OCI-LY3 (cell line): Measurements from ENCODE around the gene ROBO1.

Source experiments
- H2AFZ ChIP-seq: fragments of 200-600, 300-600 bp; shearing (Covaris generic); 2 replicates; pipeline ENCODE4 v1.6.0; 2014; ENCODE audit warnings: antibody characterized with exemption, low read depth, low read length
- H3K27ac ChIP-seq: fragments of 200-600, 300-600 bp; sonication (generic); 2 replicates; pipeline ENCODE4 v1.5.1; 2014; ENCODE audit warnings: mild to moderate bottlenecking, low read length, moderate library complexity, mixed read lengths
- H3K27me3 ChIP-seq: fragments of 200-600, 300-600 bp; sonication (generic); 2 replicates; pipeline ENCODE4 v1.6.1; 2014; ENCODE audit warnings: low read depth, low read length, mixed read lengths
- H3K36me3 ChIP-seq: fragments of 200-600, 300-600 bp; sonication (generic); replicated peaks from 2 replicates; pipeline ENCODE3; 2014; ENCODE audit warnings: low read depth, low read length, mixed read lengths
- H3K4me1 ChIP-seq: fragments of 300-600, 200-600 bp; sonication (generic); 2 replicates; pipeline ENCODE4 v1.6.1; 2014; ENCODE audit warnings: low read length, mixed read lengths
- H3K4me2 ChIP-seq: fragments of 200-600, 300-600 bp; sonication (generic); 2 replicates; pipeline ENCODE4 v1.6.1; 2014; ENCODE audit warnings: low read length, mixed read lengths
- H3K4me3 ChIP-seq: fragments of 300-600, 200-600 bp; sonication (generic); 2 replicates; pipeline ENCODE4 v1.5.1; 2014; ENCODE audit warnings: antibody characterized with exemption, mild to moderate bottlenecking, low read length, moderate library complexity
- H3K79me2 ChIP-seq: fragments of 300-600, 200-600 bp; shearing (Covaris generic); 2 replicates; pipeline ENCODE4 v1.6.1; 2014; ENCODE audit warnings: mild to moderate bottlenecking, low read length, mixed read lengths
- H3K9ac ChIP-seq: fragments of 300-600, 200-600 bp; shearing (Covaris generic); 2 replicates; pipeline ENCODE4 v1.6.0; 2014; ENCODE audit warnings: mild to moderate bottlenecking, low read length, moderate library complexity
- H3K9me3 ChIP-seq: fragments of 200-600, 300-600 bp; shearing (Covaris generic); 2 replicates; pipeline ENCODE4 v1.6.1; 2014; ENCODE audit warnings: low read length, mixed read lengths; ENCODE audit not compliant: insufficient read depth
- H4K20me1 ChIP-seq: fragments of 200-600, 300-600 bp; sonication (generic); 2 replicates; pipeline ENCODE4 v1.6.1; 2016; ENCODE audit warnings: low read length, mixed read lengths; ENCODE audit not compliant: insufficient read depth
- EZH2phosphoT487 ChIP-seq: fragments of 200-600 bp; shearing (Covaris generic); IDR thresholded peaks from 2 replicates; pipeline ENCODE4 v1.6.1; 2018; ENCODE audit warnings: antibody characterized with exemption, mixed run types, low read depth
- TF ChIP-seq, protein P1 (sequence below): fragments of 200-600, 300-600 bp; sonication (generic); IDR thresholded peaks from 2 replicates; pipeline ENCODE4 v1.5.1; 2014; ENCODE audit warnings: antibody characterized with exemption, low read length, low read depth

The ROBO1 gene

DNA sequence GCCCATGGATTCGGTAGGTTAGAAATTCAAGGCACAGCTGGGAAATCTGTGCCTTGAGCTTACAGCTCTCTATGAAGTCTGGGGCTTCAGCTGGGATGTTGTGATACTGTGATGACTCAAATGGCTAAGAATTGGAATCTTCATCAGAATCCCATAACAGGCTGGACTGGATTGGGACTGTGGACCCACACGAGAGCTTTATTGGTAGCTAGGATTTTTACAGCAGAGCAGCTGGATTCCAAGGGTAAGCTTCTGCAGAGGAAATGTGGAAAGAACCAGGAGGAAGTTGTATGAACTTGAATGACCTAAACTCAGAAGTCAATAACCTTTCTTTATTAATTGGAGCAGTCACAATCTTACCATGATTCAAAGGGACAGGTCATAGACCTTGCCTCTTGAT lies 1187.1 kb downstream of the ROBO1 start:
- Histone ChIP-seq H3K9ac (no peak overlapping the region), H3K9me3 (no peaks in the 10 kb centered on the region), H3K27ac (no peak overlapping the region), H3K4me1 (no peaks in the 10 kb centered on the region), H4K20me1 (no peaks in the 10 kb centered on the region), H3K36me3 (no peaks in the 10 kb centered on the region), H2AFZ (no peak overlapping the region), H3K27me3 (no peaks in the 10 kb centered on the region), H3K4me2 (no peak overlapping the region), H3K4me3 (no peak overlapping the region), H3K79me2 (no peaks in the 10 kb centered on the region)
- TF ChIP-seq, protein P1, sequence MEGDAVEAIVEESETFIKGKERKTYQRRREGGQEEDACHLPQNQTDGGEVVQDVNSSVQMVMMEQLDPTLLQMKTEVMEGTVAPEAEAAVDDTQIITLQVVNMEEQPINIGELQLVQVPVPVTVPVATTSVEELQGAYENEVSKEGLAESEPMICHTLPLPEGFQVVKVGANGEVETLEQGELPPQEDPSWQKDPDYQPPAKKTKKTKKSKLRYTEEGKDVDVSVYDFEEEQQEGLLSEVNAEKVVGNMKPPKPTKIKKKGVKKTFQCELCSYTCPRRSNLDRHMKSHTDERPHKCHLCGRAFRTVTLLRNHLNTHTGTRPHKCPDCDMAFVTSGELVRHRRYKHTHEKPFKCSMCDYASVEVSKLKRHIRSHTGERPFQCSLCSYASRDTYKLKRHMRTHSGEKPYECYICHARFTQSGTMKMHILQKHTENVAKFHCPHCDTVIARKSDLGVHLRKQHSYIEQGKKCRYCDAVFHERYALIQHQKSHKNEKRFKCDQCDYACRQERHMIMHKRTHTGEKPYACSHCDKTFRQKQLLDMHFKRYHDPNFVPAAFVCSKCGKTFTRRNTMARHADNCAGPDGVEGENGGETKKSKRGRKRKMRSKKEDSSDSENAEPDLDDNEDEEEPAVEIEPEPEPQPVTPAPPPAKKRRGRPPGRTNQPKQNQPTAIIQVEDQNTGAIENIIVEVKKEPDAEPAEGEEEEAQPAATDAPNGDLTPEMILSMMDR = no peak
- no peak for TF ChIP-seq EZH2phosphoT487

- H3K27ac ChIP-seq = no peak overlapping the region
- H3K4me1 ChIP-seq = peaks cover 49% of the 10 kb centered on the region
- H3K79me2 ChIP-seq = no peaks in the 10 kb centered on the region
- no peak overlapping the region for H3K4me3 ChIP-seq
- TF ChIP-seq EZH2phosphoT487 = no peak
- TF ChIP-seq, protein P1 = no peak
- H3K9me3 ChIP-seq = no peaks in the 10 kb centered on the region
- H4K20me1 ChIP-seq = no peaks in the 10 kb centered on the region
- H2AFZ ChIP-seq = no peak overlapping the region
- H3K4me2 ChIP-seq = no peak overlapping the region
- H3K27me3 ChIP-seq = no peaks in the 10 kb centered on the region
- no peak overlapping the region for H3K9ac ChIP-seq
- H3K36me3 ChIP-seq = peaks cover 11% of the 10 kb centered on the region
These were observed 1196.3 kb downstream of the ROBO1 start for GRCh38 chr3:78571486-78571885.

GRCh38 chr3:78570496-78570895 lies 1197.3 kb downstream of the ROBO1 start:
- peak overlapping the region; percentile 69 for H3K4me2 ChIP-seq
- H2AFZ ChIP-seq = no peak overlapping the region; the same call in 1 of the 2 replicates
- peaks cover 10% of the 10 kb centered on the region for H3K9me3 ChIP-seq
- H3K4me1 ChIP-seq = peaks cover 49% of the 10 kb centered on the region
- no peaks in the 10 kb centered on the region for H3K27me3 ChIP-seq
- peak overlapping the region; percentile 61 for H3K4me3 ChIP-seq
- peaks cover 21% of the 10 kb centered on the region for H3K36me3 ChIP-seq
- peak overlapping the region; percentile 95 for H3K27ac ChIP-seq
- no peaks in the 10 kb centered on the region for H3K79me2 ChIP-seq
- TF ChIP-seq EZH2phosphoT487 = no peak
- TF ChIP-seq, protein P1 = no peak
- H4K20me1 ChIP-seq = no peaks in the 10 kb centered on the region
- H3K9ac ChIP-seq = peak overlapping the region; percentile 52

DNA sequence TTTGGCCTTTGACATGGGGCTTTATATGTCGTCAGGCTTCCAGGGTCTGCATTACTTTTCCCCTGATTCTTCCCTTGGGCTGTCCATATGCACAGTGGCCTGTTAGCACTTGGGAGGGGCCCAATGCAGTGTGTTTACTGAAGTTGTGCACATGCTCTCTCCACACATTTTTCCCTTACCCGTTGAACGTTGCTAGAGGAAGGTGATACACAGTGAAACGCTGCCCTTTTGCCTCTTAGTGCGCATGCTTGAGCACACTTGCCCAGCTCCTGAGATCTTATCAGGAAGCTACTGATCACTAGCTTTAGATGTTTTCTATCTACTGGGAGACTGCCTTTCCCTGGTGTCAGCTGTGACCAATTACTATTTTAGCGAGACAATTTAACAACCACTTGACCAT lies 1198.0 kb downstream of the ROBO1 start:
- peak overlapping the region; percentile 37; the same call in 1 of the 2 replicates for H2AFZ ChIP-seq

More for the DNA sequence above, 1198.0 kb downstream of the ROBO1 start:
- Histone ChIP-seq H3K36me3 (peaks cover 25% of the 10 kb centered on the region), H3K27ac (peak overlapping the region; percentile 95), H3K4me2 (peak overlapping the region; percentile 69), H3K79me2 (no peaks in the 10 kb centered on the region), H3K27me3 (no peaks in the 10 kb centered on the region), H3K4me1 (peaks cover 49% of the 10 kb centered on the region), H4K20me1 (no peaks in the 10 kb centered on the region), H3K9ac (peak overlapping the region; percentile 52), H3K9me3 (peaks cover 14% of the 10 kb centered on the region), H3K4me3 (peak overlapping the region; percentile 61)
- TF ChIP-seq, protein P1 = no peak
- TF ChIP-seq EZH2phosphoT487 = no peak
